ENCODE results near the gene SDK1.

DNA sequence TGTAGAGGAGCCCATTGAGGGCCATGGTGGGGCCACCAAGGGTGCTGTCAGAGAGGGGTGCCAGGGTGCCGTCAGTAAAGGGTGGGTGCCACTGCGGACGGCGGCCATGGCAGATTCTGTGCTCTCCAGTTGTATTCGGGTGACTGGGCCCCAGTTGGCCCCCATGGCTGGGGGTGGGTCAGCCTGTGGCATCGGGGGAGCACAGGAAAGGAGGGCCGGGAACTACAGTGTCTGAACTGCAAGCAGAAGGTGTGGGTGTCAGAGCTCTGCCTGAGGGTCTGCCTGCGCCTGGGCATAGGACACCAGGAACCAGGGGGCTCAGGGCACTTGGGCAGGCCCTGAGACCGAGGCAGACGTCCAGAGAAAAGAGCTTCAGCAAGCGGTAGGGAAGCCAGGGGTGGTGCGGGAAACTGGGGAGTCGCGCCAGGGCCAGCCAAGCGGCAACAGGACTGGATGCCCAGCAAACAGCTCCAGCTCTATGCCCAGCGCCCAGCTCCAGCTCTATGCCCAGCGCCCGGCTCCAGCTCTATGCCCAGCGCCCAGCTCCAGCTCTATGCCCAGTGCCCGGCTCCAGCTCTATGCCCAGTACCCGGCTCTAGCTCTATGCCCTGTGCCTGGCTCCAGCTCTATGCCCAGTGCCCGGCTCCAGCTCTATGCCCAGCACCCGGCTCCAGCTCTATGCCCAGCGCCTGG, 878.8 kb downstream of the SDK1 start:
- no peak for TF ChIP-seq FOXA1 (IDR thresholded peaks at IDR 0.05)
- no peak for TF ChIP-seq ELF4 (IDR thresholded peaks at IDR 0.05)
- no peak for TF ChIP-seq BHLHE40 (IDR thresholded peaks at IDR 0.05; ENCODE audit: borderline replicate concordance)
- TF ChIP-seq SP1 (IDR thresholded peaks at IDR 0.05), result no peak
